Lower lobe of right lung (tissue), 2 donors: ENCODE data around the gene DGKI. TPM values are rescaled to one million over a fixed set of nuclear protein-coding genes. Genes with fewer than 3 reads are reported as not detected.

ENCODE experiments used
- ATAC-seq, 2 donors: fragments of 200-7000 bp; cut with Tn5 transposase; one replicate each; pipeline ENCODE4 v1.9.1; 2020 to 2022; ENCODE audit warnings: mild to moderate bottlenecking in 2 of 2, moderate library complexity in 2 of 2
- DNase-seq: peaks from one replicate; pipeline ENCODE4 v3.0.0-alpha.2; 2020
- H3K27ac ChIP-seq: fragments of 200-600 bp; one replicate; pipeline ENCODE4 v1.8.0; 2022
- H3K27me3 ChIP-seq: fragments of 200-600 bp; one replicate; pipeline ENCODE4 v1.8.0; 2022; ENCODE audit warnings: low read depth
- H3K36me3 ChIP-seq: fragments of 200-600 bp; one replicate; pipeline ENCODE4 v1.8.0; 2022; ENCODE audit warnings: mild to moderate bottlenecking
- H3K4me1 ChIP-seq: fragments of 200-600 bp; one replicate; pipeline ENCODE4 v1.8.0; 2022
- H3K4me3 ChIP-seq: fragments of 200-600 bp; one replicate; pipeline ENCODE4 v1.8.0; 2022; ENCODE audit warnings: mild to moderate bottlenecking
- H3K9me3 ChIP-seq: fragments of 200-600 bp; one replicate; pipeline ENCODE4 v1.8.0; 2022
- CTCF ChIP-seq: fragments of 200-600 bp; IDR thresholded peaks from one replicate; pipeline ENCODE4 v1.8.0; 2022; ENCODE audit warnings: antibody characterized with exemption, mild to moderate bottlenecking
- intact Hi-C: fragments of 100-400 bp; cut with DNase I; formaldehyde crosslinking; loops from one replicate; pipeline ENCODE4 v1.11.0; 2022
- total RNA-seq: library from RNA; stranded (reverse); fragmentation: NEBNext Ultra II Directional; extraction: Animal tissue kit (Norgen Biotek cat#: 25700); gene quantifications from one replicate; pipeline ENCODE4 v1.2.1, GENCODE V29; 2021
- donor health status: DM: no; HTN: yes; CAD: no; lungs with severe emphysema.

The DGKI gene
- total RNA-seq, 1 donor from 2014 or later, result 0.09 TPM

- H3K27me3 ChIP-seq, result no peaks in the 10 kb centered on the region
- H3K27ac ChIP-seq, result no peak overlapping the region
- no peaks in the 10 kb centered on the region for H3K4me1 ChIP-seq
- H3K9me3 ChIP-seq, result no peaks in the 10 kb centered on the region
- ATAC-seq (no peak), DNase-seq (no peak)
- H3K4me3 ChIP-seq, result no peak overlapping the region
- no peaks in the 10 kb centered on the region for H3K36me3 ChIP-seq
- intact Hi-C loops, result no loop called here
- no peak for TF ChIP-seq CTCF
Measured at GRCh38 chr7:137774793-137775201, 72.0 kb downstream of the DGKI start.

DNA sequence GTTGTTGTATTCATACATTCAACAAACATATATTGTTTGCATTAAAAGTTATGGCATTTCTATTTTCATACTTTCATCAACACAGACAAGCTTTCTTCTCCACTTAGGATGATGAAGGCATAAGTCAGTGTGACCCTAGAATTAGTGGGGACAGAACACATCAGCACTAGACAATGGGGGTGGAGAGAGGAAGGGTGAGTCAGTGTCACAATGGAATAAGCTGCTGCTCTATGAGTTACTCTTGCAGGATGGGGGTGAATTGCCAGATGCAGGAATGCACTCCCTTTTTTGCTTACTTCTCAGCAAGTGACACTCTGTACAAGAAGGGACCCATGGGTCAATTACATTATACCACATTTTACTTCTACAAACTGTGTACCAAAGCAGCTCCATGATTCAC lies 74.0 kb downstream of the DGKI start:
- Histone ChIP-seq H3K4me3 (no peak overlapping the region), H3K27ac (no peak overlapping the region), H3K27me3 (no peaks in the 10 kb centered on the region), H3K4me1 (no peaks in the 10 kb centered on the region), H3K9me3 (no peaks in the 10 kb centered on the region), H3K36me3 (no peaks in the 10 kb centered on the region)
- intact Hi-C loops, result no loop called here
- ATAC-seq (peak in 1 of 2 donors; percentile 42), DNase-seq (no peak)
- no peak for TF ChIP-seq CTCF

DNA sequence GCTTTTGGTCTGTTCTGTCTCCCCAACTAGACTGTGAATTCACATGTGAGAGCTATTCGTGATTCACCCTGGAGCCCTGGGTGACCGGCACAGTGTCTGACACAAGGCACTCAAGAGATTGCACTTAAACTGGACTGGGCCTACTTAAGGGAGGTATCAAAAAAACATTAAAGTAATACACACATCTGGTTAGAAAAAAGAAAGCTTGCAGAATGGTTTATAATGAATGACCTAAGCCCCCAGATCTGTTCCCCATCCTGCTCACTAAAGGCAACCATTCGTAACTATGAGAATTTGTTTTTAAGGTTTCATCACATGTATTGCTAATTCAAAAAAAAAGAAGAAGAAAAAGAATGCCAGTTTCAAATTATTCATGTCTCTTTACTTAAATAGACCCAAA lies 74.5 kb downstream of the DGKI start:
- no peak for DNase-seq
- H3K4me3 ChIP-seq, result no peak overlapping the region
- H3K36me3 ChIP-seq, result no peaks in the 10 kb centered on the region
- no peaks in the 10 kb centered on the region for H3K4me1 ChIP-seq
- no peak overlapping the region for H3K27ac ChIP-seq
- intact Hi-C loops, result no loop called here
- H3K9me3 ChIP-seq, result no peaks in the 10 kb centered on the region
- no peaks in the 10 kb centered on the region for H3K27me3 ChIP-seq
- TF ChIP-seq CTCF, result no peak
- no peak for ATAC-seq

DNA sequence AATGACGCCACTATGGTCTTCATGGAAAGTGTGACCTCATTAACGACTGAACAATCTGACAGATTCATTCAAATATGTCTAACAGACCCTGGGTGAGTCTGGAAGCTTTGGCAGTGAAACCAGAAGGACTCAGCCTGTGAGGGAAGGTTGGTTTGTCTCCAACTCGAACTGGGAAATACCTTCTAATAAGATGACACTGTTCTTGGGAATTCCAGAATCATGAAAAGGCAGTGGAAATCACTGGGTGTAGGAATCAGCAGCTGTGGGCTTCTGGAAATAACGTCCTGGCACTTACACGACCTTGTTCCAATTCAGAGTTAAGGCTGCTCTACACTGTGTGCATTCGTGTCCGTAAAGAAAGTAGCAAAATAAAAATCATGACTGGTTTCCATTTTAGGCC lies 75.1 kb downstream of the DGKI start:
- no peaks in the 10 kb centered on the region for H3K4me1 ChIP-seq

DNA sequence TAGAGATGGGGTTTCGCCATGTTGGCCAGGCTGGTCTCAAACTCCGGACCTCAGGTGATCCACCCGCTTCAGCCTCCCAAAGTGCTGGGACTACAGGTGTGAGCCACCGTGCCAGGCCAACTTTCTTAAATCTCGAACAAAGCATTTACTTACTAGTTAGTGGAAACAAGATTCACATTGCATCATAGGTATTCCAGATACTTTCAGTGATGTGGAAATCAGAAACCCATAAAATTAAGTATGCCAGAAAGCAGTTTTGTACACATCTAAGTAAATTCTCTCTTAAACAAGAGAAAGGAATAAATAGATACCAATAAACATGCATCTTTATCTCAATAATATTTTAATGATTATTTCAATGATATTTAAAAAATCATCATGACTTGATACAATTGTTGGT lies 75.5 kb downstream of the DGKI start:
- no peaks in the 10 kb centered on the region for H3K9me3 ChIP-seq
- no peaks in the 10 kb centered on the region for H3K4me1 ChIP-seq
- no peaks in the 10 kb centered on the region for H3K27me3 ChIP-seq
- H3K36me3 ChIP-seq, result no peaks in the 10 kb centered on the region
- H3K4me3 ChIP-seq, result no peak overlapping the region
- intact Hi-C loops, result no loop called here
- DNase-seq (no peak), ATAC-seq (no peak)
- no peak for TF ChIP-seq CTCF
- H3K27ac ChIP-seq, result no peak overlapping the region

More for the DNA sequence above, 75.1 kb downstream of the DGKI start:
- no peak for ATAC-seq
- no peak for DNase-seq
- Histone ChIP-seq H3K27me3 (no peaks in the 10 kb centered on the region), H3K36me3 (no peaks in the 10 kb centered on the region), H3K4me3 (no peak overlapping the region), H3K9me3 (no peaks in the 10 kb centered on the region), H3K27ac (no peak overlapping the region)
- intact Hi-C loops, result no loop called here
- TF ChIP-seq CTCF, result no peak

DNA sequence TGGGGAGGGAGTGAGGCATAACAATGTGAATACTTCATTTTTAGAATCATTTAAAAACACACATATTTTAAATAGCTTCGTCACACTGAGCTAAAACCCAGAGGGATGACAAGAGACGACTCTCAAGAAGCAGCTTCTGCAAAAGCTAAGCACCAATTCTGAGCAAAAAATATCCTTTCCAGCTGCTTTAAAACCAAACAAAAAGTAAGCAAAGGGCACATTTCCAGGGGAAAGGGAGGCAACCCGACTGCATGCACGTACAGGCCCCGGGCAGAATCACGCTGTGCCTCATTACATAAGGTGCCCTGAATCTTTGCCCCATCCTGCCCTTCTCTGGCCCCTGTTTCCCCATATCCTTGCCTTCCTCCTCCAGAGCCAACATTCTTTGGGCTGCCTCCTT lies 78.4 kb downstream of the DGKI start:
- Histone ChIP-seq H3K4me3 (no peak overlapping the region), H3K27ac (no peak overlapping the region), H3K27me3 (no peaks in the 10 kb centered on the region), H3K4me1 (no peaks in the 10 kb centered on the region), H3K36me3 (no peaks in the 10 kb centered on the region), H3K9me3 (no peaks in the 10 kb centered on the region)
- DNase-seq, result no peak
- ATAC-seq, result no peak
- TF ChIP-seq CTCF, result no peak
- intact Hi-C loops, result no loop called here
